Fibroblast of lung (primary cell): Measurements from ENCODE around the gene PCSK5.

Experiments used
- EZH2 ChIP-seq: IDR thresholded peaks from 2 replicates; pipeline ENCODE4 v1.5.1; 2012; ENCODE audit warnings: low read length, control low read depth, mild to moderate bottlenecking; ENCODE audit errors: missing control alignments
- TF ChIP-seq, protein P1 (sequence below), 2 donors: IDR thresholded peaks in 1 of 2; conservative IDR thresholded peaks in 1 of 2; 1 replicate in 1 of 2; 2 replicates in 1 of 2; pipeline ENCODE4 v1.5.1; 2011 to 2012; ENCODE audit warnings: low read length in 2 of 2, control low read depth in 1 of 2, inconsistent platforms in 1 of 2, low read depth in 1 of 2, mild to moderate bottlenecking in 1 of 2

- TF ChIP-seq, protein P1, sequence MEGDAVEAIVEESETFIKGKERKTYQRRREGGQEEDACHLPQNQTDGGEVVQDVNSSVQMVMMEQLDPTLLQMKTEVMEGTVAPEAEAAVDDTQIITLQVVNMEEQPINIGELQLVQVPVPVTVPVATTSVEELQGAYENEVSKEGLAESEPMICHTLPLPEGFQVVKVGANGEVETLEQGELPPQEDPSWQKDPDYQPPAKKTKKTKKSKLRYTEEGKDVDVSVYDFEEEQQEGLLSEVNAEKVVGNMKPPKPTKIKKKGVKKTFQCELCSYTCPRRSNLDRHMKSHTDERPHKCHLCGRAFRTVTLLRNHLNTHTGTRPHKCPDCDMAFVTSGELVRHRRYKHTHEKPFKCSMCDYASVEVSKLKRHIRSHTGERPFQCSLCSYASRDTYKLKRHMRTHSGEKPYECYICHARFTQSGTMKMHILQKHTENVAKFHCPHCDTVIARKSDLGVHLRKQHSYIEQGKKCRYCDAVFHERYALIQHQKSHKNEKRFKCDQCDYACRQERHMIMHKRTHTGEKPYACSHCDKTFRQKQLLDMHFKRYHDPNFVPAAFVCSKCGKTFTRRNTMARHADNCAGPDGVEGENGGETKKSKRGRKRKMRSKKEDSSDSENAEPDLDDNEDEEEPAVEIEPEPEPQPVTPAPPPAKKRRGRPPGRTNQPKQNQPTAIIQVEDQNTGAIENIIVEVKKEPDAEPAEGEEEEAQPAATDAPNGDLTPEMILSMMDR (conservative IDR thresholded peaks at IDR 0.05 in 1 of 2, IDR thresholded peaks at IDR 0.05 in 1 of 2; ENCODE audit: low read depth in 1 of 2, low read length in 2 of 2): no peak
- no peak for TF ChIP-seq EZH2
Observed at GRCh38 chr9:75889977-75890471, 449 bp upstream of the PCSK5 start.
